Lower leg skin (tissue), 3 donors: ENCODE data around the gene SBF1.

Experiments
- CTCF ChIP-seq, 3 donors: fragments of 450-650 bp; IDR thresholded peaks; one replicate each; pipeline ENCODE4 v1.5.1; 2016; ENCODE audit warnings: antibody characterized with exemption in 3 of 3, mild to moderate bottlenecking in 3 of 3, moderate library complexity in 2 of 3
- POLR2A ChIP-seq, 2 donors: fragments of 450-650 bp; IDR thresholded peaks; one replicate each; pipeline ENCODE4 v1.6.1; 2016 to 2017; ENCODE audit warnings: antibody characterized with exemption in 2 of 2, mild to moderate bottlenecking in 1 of 2, moderate library complexity in 1 of 2

- no peak for TF ChIP-seq CTCF (IDR thresholded peaks at IDR 0.05)
- TF ChIP-seq POLR2A (IDR thresholded peaks at IDR 0.05): no peak
Observed at GRCh38 chr22:50474710-50475651, at the start of gene SBF1.
